ENCODE measurements around the gene CTIF.

DNA sequence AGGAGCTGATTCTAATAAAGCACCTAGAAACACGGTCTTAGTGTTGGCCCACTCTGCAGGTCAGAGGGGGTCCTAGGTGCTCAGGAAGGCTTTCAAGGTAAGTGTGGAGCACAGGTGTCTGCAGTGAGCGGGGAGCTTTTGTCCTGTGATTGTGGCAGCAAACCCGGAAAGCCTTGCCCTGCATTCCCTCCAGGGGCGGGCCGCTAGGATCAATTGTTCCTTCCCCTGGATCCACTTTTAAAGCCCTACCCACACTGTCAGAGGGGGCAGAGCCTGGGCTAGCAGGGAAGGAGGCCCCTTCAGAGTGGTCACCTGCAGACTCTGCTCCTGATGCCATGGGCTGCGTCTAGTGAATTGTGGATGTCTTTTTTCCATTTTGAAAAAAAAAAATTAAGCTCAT lies 176.0 kb downstream of the CTIF start:
- TF ChIP-seq POLR2A (IDR thresholded peaks at IDR 0.05) = no peak
- TF ChIP-seq, protein P1, sequence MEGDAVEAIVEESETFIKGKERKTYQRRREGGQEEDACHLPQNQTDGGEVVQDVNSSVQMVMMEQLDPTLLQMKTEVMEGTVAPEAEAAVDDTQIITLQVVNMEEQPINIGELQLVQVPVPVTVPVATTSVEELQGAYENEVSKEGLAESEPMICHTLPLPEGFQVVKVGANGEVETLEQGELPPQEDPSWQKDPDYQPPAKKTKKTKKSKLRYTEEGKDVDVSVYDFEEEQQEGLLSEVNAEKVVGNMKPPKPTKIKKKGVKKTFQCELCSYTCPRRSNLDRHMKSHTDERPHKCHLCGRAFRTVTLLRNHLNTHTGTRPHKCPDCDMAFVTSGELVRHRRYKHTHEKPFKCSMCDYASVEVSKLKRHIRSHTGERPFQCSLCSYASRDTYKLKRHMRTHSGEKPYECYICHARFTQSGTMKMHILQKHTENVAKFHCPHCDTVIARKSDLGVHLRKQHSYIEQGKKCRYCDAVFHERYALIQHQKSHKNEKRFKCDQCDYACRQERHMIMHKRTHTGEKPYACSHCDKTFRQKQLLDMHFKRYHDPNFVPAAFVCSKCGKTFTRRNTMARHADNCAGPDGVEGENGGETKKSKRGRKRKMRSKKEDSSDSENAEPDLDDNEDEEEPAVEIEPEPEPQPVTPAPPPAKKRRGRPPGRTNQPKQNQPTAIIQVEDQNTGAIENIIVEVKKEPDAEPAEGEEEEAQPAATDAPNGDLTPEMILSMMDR (IDR thresholded peaks at IDR 0.05) = no peak
